Esophagus muscularis mucosa (tissue), 4 donors: ENCODE data around the gene SLC41A3. TPM values are rescaled to one million over a fixed set of nuclear protein-coding genes. Genes with fewer than 3 reads are reported as not detected.
A peak's percentile ranks its signal among the peaks of the same experiment; 100 is the strongest.

Experiments
- DNase-seq: peaks from one replicate; pipeline ENCODE4 v3.0.0-alpha.2; 2017; ENCODE audit errors: extremely low spot score
- H3K27ac ChIP-seq, 4 donors: fragments of 200-600 bp; sonication (generic); replicated peaks in 1 of 4; 1 replicate in 3 of 4; 2 replicates in 1 of 4; pipeline ENCODE4 v1.5.1; 2016 to 2019; ENCODE audit warnings: mild to moderate bottlenecking in 1 of 4
- H3K27me3 ChIP-seq, 4 donors: fragments of 200-600 bp; sonication (generic); one replicate each; pipeline versions ENCODE4 v1.5.1 to v1.6.0; 2016 to 2019
- H3K36me3 ChIP-seq, 4 donors: fragments of 200-600 bp; sonication (generic); one replicate each; pipeline ENCODE4 v1.5.1; 2016 to 2019
- H3K4me1 ChIP-seq, 4 donors: fragments of 200-600 bp; sonication (generic); one replicate each; pipeline ENCODE4 v1.5.1; 2016 to 2019
- H3K4me3 ChIP-seq, 4 donors: fragments of 200-600 bp; sonication (generic); 1 replicate in 2 of 4; 2 replicates in 2 of 4; pipeline ENCODE4 v1.5.1; 2016 to 2019; ENCODE audit warnings: mild to moderate bottlenecking in 4 of 4, moderate library complexity in 1 of 4
- H3K9me3 ChIP-seq, 4 donors: fragments of 200-600 bp; sonication (generic); 1 replicate in 3 of 4; 2 replicates in 1 of 4; pipeline ENCODE4 v1.5.1; 2016 to 2019
- EP300 ChIP-seq: sonication (generic); formaldehyde crosslinking; IDR thresholded peaks from one replicate; pipeline ENCODE4 v1.6.1; 2017; ENCODE audit warnings: antibody characterized with exemption
- POLR2A ChIP-seq: fragments of 450-650 bp; IDR thresholded peaks from one replicate; pipeline ENCODE4 v1.6.1; 2017; ENCODE audit warnings: antibody characterized with exemption, moderate library complexity, mild to moderate bottlenecking, low read depth
- POLR2AphosphoS5 ChIP-seq, 2 donors: sonication (generic); formaldehyde crosslinking; IDR thresholded peaks; one replicate each; pipeline ENCODE4 v1.6.1; 2017; ENCODE audit warnings: antibody characterized with exemption in 2 of 2
- WGBS: methylation state at CpG from one replicate; pipeline ENCODE4 v1.1.5; 2018; 5-methylcytosine and 5-hydroxymethylcytosine counted together
- intact Hi-C: fragments of 100-400 bp; cut with DNase I; formaldehyde crosslinking; loops from one replicate; pipeline ENCODE4 v1.15.1; 2023
- total RNA-seq, 4 donors: library from RNA; depleted of rRNA; stranded (reverse); fragments of >200 nt; gene quantifications; one replicate each; pipeline versions ENCODE4 v1.1.0 to v1.2.1, GENCODE V29; 2016
- TF ChIP-seq, protein P1 (sequence below), 3 experiments: fragments of 200-600 bp in 2 of 3; fragments of 450-650 bp in 1 of 3; sonication (generic) in 2 of 3; IDR thresholded peaks; one replicate each; pipeline ENCODE4 v1.5.1; 2017 to 2019; ENCODE audit warnings: antibody characterized with exemption in 3 of 3, mild to moderate bottlenecking in 2 of 3, moderate library complexity in 1 of 3

Gene SLC41A3
- total RNA-seq, 4 donors from 2014 or later = 31.6 to 68.1 (median 38.9) TPM

GRCh38 chr3:126026761-126027160 lies 57.2 kb downstream of the SLC41A3 start:
- intact Hi-C loops = no loop called here

GRCh38 chr3:126026277-126026751 lies 57.6 kb downstream of the SLC41A3 start:
- H3K4me1 ChIP-seq = no peaks in the 10 kb centered on the region
- intact Hi-C loops = no loop called here
- no peak overlapping the region for H3K4me3 ChIP-seq
- peak; percentile 70 for DNase-seq
- no peaks in the 10 kb centered on the region for H3K27me3 ChIP-seq
- WGBS = 90% methylated on average over 11 of the region's 11 CpGs
- TF ChIP-seq, protein P1, sequence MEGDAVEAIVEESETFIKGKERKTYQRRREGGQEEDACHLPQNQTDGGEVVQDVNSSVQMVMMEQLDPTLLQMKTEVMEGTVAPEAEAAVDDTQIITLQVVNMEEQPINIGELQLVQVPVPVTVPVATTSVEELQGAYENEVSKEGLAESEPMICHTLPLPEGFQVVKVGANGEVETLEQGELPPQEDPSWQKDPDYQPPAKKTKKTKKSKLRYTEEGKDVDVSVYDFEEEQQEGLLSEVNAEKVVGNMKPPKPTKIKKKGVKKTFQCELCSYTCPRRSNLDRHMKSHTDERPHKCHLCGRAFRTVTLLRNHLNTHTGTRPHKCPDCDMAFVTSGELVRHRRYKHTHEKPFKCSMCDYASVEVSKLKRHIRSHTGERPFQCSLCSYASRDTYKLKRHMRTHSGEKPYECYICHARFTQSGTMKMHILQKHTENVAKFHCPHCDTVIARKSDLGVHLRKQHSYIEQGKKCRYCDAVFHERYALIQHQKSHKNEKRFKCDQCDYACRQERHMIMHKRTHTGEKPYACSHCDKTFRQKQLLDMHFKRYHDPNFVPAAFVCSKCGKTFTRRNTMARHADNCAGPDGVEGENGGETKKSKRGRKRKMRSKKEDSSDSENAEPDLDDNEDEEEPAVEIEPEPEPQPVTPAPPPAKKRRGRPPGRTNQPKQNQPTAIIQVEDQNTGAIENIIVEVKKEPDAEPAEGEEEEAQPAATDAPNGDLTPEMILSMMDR (IDR thresholded peaks at IDR 0.05) = no peak
- no peak overlapping the region for H3K27ac ChIP-seq
- H3K9me3 ChIP-seq = peaks cover 0 to 8% (median 5%) of the 10 kb centered on the region in 4 donors
- H3K36me3 ChIP-seq = peaks cover 8 to 73% (median 44%) of the 10 kb centered on the region in 4 donors

More at GRCh38 chr3:126026761-126027160, 57.2 kb downstream of the SLC41A3 start:
- H3K27ac ChIP-seq = no peak overlapping the region
- H3K4me3 ChIP-seq = no peak overlapping the region
- no peaks in the 10 kb centered on the region for H3K4me1 ChIP-seq
- no peaks in the 10 kb centered on the region for H3K27me3 ChIP-seq
- WGBS = 81% methylated on average over 6 of the region's 6 CpGs
- peaks cover 0 to 8% (median 5%) of the 10 kb centered on the region in 4 donors for H3K9me3 ChIP-seq
- H3K36me3 ChIP-seq = peaks cover 8 to 76% (median 48%) of the 10 kb centered on the region in 4 donors
- TF ChIP-seq POLR2AphosphoS5 (IDR thresholded peaks at IDR 0.05) (no peak), POLR2A (no peak), EP300 (no peak)
- TF ChIP-seq, protein P1 (IDR thresholded peaks at IDR 0.05) = no peak
- no peak for DNase-seq

DNA sequence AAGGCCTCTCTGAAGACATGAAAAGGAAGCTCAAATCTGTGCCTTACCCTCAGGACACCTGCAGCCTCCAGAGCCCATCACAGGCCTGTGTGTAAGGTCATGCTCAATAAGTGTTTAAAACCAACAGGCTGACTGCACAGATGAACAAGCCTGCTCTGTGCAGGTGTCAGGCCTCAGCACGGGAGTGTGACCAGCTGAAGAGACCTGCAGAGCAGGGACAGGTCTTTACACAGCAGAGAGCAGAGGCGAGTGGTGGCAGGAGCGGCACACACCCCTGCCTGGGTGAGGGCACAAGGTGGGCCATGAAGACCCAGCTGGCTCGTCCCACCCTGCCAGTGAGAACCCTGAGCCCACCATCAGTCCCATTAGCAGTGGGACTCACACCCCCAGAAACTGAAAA lies 58.1 kb downstream of the SLC41A3 start:
- H3K9me3 ChIP-seq = peaks cover 0 to 8% (median 5%) of the 10 kb centered on the region in 4 donors
- no peak for TF ChIP-seq POLR2A
- TF ChIP-seq, protein P1 (IDR thresholded peaks at IDR 0.05) = no peak
- TF ChIP-seq POLR2AphosphoS5 (IDR thresholded peaks at IDR 0.05) = no peak
- no peak for TF ChIP-seq EP300
- H3K4me1 ChIP-seq = no peaks in the 10 kb centered on the region
- peak; percentile 83 for DNase-seq
- no peak overlapping the region for H3K27ac ChIP-seq
- no peak overlapping the region for H3K4me3 ChIP-seq
- intact Hi-C loops = no loop called here
- no peaks in the 10 kb centered on the region for H3K27me3 ChIP-seq
- 100% methylated on average over 2 of the region's 4 CpGs for WGBS
- H3K36me3 ChIP-seq = peaks cover 8 to 75% (median 44%) of the 10 kb centered on the region in 4 donors

- H3K4me3 ChIP-seq = no peak overlapping the region
- WGBS = 90% methylated on average over 13 of the region's 14 CpGs
- peaks cover 0 to 8% (median 5%) of the 10 kb centered on the region in 4 donors for H3K9me3 ChIP-seq
- no peak for TF ChIP-seq POLR2A
- TF ChIP-seq EP300 = no peak
- no peak for TF ChIP-seq POLR2AphosphoS5 (IDR thresholded peaks at IDR 0.05)
- TF ChIP-seq, protein P1 (IDR thresholded peaks at IDR 0.05) = no peak
- DNase-seq = peak; percentile 45
- H3K27ac ChIP-seq = no peak overlapping the region
- no peaks in the 10 kb centered on the region for H3K27me3 ChIP-seq
- intact Hi-C loops = no loop called here
- no peaks in the 10 kb centered on the region for H3K4me1 ChIP-seq
- peaks cover 8 to 77% (median 45%) of the 10 kb centered on the region in 4 donors for H3K36me3 ChIP-seq
These were observed 58.7 kb downstream of the SLC41A3 start for GRCh38 chr3:126025116-126025729.
